ENCODE results near the gene NT5M. TPM values are rescaled to one million over a fixed set of nuclear protein-coding genes. Genes with fewer than 3 reads are reported as not detected.

Gene NT5M
- total and polyA plus RNA-seq, 9 of the 15 experiments (the other 6 are each of a cell fraction or from before 2014, with no cell fraction given): 0.24 to 10.1 (median 3.4) TPM

- no peak for DNase-seq (ENCODE audit: extremely low read depth in 1 of 4, low spot score in 3 of 4)
- peak; percentile 44 for FAIRE-seq
- Histone ChIP-seq H3K27ac (ENCODE audit: extremely low read depth, low read depth, low read length) (no peak overlapping the region), H3K4me2 (ENCODE audit: insufficient read depth, low read length) (no peak overlapping the region), H2AFZ (ENCODE audit: low read depth, low read length) (no peak overlapping the region), H3K9me3 (replicated peaks; ENCODE audit: control insufficient read depth, insufficient read depth, low read depth, low read length) (no peaks in the 10 kb centered on the region; the same call in 1 of the 2 replicates), H4K20me1 (replicated peaks; ENCODE audit: control insufficient read depth, insufficient read depth, low read length) (no peaks in the 10 kb centered on the region), H3K79me2 (ENCODE audit: control insufficient read depth, insufficient read depth, low read length) (no peaks in the 10 kb centered on the region), H3K27me3 (ENCODE audit: control insufficient read depth in 2 of 2, insufficient read depth in 2 of 2, low read length in 2 of 2) (no peaks in the 10 kb centered on the region), H3K9me1 (ENCODE audit: control insufficient read depth, insufficient read depth, low read length) (no peaks in the 10 kb centered on the region), H3K4me1 (replicated peaks in 1 of 2; ENCODE audit: control insufficient read depth in 2 of 2, insufficient read depth in 2 of 2, low read length in 2 of 2) (peaks cover 0 to 2% of the 10 kb centered on the region in 2 experiments; a peak in 1 of 5 replicates), H3K4me3 (no peak overlapping the region), H3K9ac (ENCODE audit: insufficient read depth in 1 of 2, low read depth in 2 of 2, low read length in 2 of 2) (no peak overlapping the region; a peak in 1 of 4 replicates), H3K36me3 (ENCODE audit: control insufficient read depth, insufficient read depth, low read length) (peaks cover 12% of the 10 kb centered on the region; the same call in 1 of the 3 replicates)
- WGBS (ENCODE audit: insufficient coverage, low coverage, missing lambda C conversion rate): 81% methylated on average over 3 of the region's 6 CpGs
- in situ Hi-C loops (cut with MboI): no loop called here
- TF ChIP-seq ZEB2 (IDR thresholded peaks at IDR 0.05) (no peak), KDM1A (IDR thresholded peaks at IDR 0.05) (no peak), GTF2A2 (tag; IDR thresholded peaks at IDR 0.05) (no peak), PHB2 (IDR thresholded peaks at IDR 0.05; ENCODE audit: low read depth) (no peak), CREM (IDR thresholded peaks at IDR 0.05; ENCODE audit: low read depth) (no peak), ZFX (CRISPR knock-in tag; IDR thresholded peaks at IDR 0.05) (no peak), SRSF9 (IDR thresholded peaks at IDR 0.05; ENCODE audit: borderline replicate concordance, low read depth, low read length) (no peak), ZNF253 (CRISPR knock-in tag; conservative IDR thresholded peaks at IDR 0.05) (no peak), SMAD3 (CRISPR knock-in tag; conservative IDR thresholded peaks at IDR 0.05) (no peak), POLR2B (IDR thresholded peaks at IDR 0.05; ENCODE audit: low read depth, partially characterized antibody) (no peak), ZBTB5 (IDR thresholded peaks at IDR 0.05) (no peak), PCBP1 (IDR thresholded peaks at IDR 0.05; ENCODE audit: low read depth, low read length, poor library complexity, severe bottlenecking) (no peak), SFPQ (IDR thresholded peaks at IDR 0.05; ENCODE audit: low read depth, low read length) (no peak), SAFB (IDR thresholded peaks at IDR 0.05; ENCODE audit: borderline replicate concordance, low read depth, low read length) (no peak), ZNF699 (CRISPR knock-in tag; IDR thresholded peaks at IDR 0.05; ENCODE audit: insufficient replicate concordance) (no peak), PML (IDR thresholded peaks at IDR 0.05; ENCODE audit: low read length) (no peak), CSDE1 (IDR thresholded peaks at IDR 0.05) (no peak), CBX2 (IDR thresholded peaks at IDR 0.05; ENCODE audit: insufficient read depth, low read length, poor library complexity, severe bottlenecking) (no peak)
- intact Hi-C loops (cut with micrococcal nuclease): loop anchor here (10.0 kb wide), 1 partner anchor 170 kb away; no protein-coding TSS in a partner anchor
- ChIA-PET POLR2A (interaction anchor here (0.7 to 1.1 kb wide), 2 partner anchors 11 to 42 kb away, joined by 3 to 4 read pairs; no protein-coding TSS in a partner anchor), CTCF (ENCODE audit: low intra/inter-chr PET ratio) (no interaction called here)
- no TSS peak for BruUV-seq (replicated peaks)
- ATAC-seq: no peak
Observed at GRCh38 chr17:17315142-17315821, 12.1 kb downstream of the NT5M start.

All from K562 (cell line).